Karpas-422 (cell line): ENCODE results near the gene DGKB. TPM values are rescaled to one million over a fixed set of nuclear protein-coding genes. Genes with fewer than 3 reads are reported as not detected.

Experiments
- DNase-seq: peaks from one replicate; pipeline ENCODE4 v3.0.0-alpha.2; 2015
- H2AFZ ChIP-seq: fragments of 200-600 bp; sonication (generic); 2 replicates; pipeline ENCODE4 v1.6.1; 2014; ENCODE audit warnings: antibody characterized with exemption, low read length, mixed read lengths
- H3K27ac ChIP-seq: fragments of 200-600 bp; sonication (generic); 2 replicates; pipeline ENCODE4 v1.5.1; 2014; ENCODE audit warnings: mild to moderate bottlenecking, low read length, moderate library complexity
- H3K27me3 ChIP-seq: fragments of 200-600 bp; sonication (generic); 2 replicates; pipeline ENCODE4 v1.6.1; 2014; ENCODE audit warnings: low read length, mixed read lengths
- H3K36me3 ChIP-seq: fragments of 200-600 bp; sonication (generic); 2 replicates; pipeline ENCODE4 v1.6.1; 2014; ENCODE audit warnings: low read length, mixed read lengths; ENCODE audit not compliant: insufficient read depth
- H3K4me1 ChIP-seq: fragments of 200-600 bp; sonication (generic); 2 replicates; pipeline ENCODE4 v1.6.1; 2014; ENCODE audit warnings: mild to moderate bottlenecking, low read length, mixed read lengths
- H3K4me2 ChIP-seq: fragments of 200-600 bp; sonication (generic); 2 replicates; pipeline ENCODE4 v1.6.1; 2014; ENCODE audit warnings: low read length, low read depth, mild to moderate bottlenecking; ENCODE audit not compliant: poor library complexity, severe bottlenecking
- H3K4me3 ChIP-seq: fragments of 200-600 bp; sonication (generic); 2 replicates; pipeline ENCODE4 v1.5.1; 2014; ENCODE audit warnings: mild to moderate bottlenecking, antibody characterized with exemption, low read length, mixed read lengths
- H3K79me2 ChIP-seq: fragments of 200-600 bp; sonication (generic); 2 replicates; pipeline ENCODE4 v1.6.1; 2014; ENCODE audit warnings: mild to moderate bottlenecking, low read length, mixed read lengths
- H3K9ac ChIP-seq: fragments of 200-600 bp; sonication (generic); 2 replicates; pipeline ENCODE4 v1.6.0; 2014; ENCODE audit warnings: low read length
- H3K9me2 ChIP-seq: fragments of 200-600 bp; sonication (generic), shearing (Covaris generic); replicated peaks from 2 replicates; pipeline ENCODE4 v1.6.0; 2014; ENCODE audit warnings: mild to moderate bottlenecking, low read length, moderate library complexity; ENCODE audit not compliant: insufficient read depth
- H3K9me3 ChIP-seq: fragments of 300-700, 200-600 bp; sonication (generic); 2 replicates; pipeline ENCODE4 v1.6.1; 2014; ENCODE audit warnings: low read length, mixed read lengths
- H4K20me1 ChIP-seq: fragments of 200-600 bp; sonication (generic); 2 replicates; pipeline ENCODE4 v1.6.1; 2014; ENCODE audit warnings: mild to moderate bottlenecking, antibody characterized with exemption, low read length, low read depth; ENCODE audit not compliant: insufficient read depth
- total RNA-seq: library from RNA; depleted of rRNA; stranded (reverse); fragments of >200 nt; shearing (Covaris generic); gene quantifications from 2 replicates; pipeline ENCODE4 v1.2.3, GENCODE V29; 2014; ENCODE audit warnings: low replicate concordance

Gene DGKB
- total RNA-seq, 1 experiment from 2014 or later = not detected

DNA sequence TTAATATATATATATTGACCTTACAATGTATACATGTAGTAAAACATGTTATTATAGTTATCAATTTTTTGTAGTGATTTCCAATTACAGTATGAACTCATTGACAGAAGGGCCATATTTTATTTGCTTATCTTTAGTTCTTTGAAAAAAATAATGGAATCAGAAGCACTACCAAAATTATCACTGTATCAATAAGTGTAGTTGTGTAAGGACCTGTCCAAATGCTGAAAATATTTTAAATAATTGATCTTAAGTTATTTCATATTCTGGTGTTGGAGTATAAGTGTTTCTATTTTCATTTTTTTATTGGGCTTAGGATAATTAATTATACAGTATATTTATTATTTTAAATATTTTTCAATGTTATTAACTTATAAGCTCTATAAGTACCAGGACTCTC lies 8.5 kb upstream of the DGKB start:
- Histone ChIP-seq H2AFZ (no peak overlapping the region), H3K27me3 (no peaks in the 10 kb centered on the region), H3K9me3 (peaks cover 7% of the 10 kb centered on the region; the same call in 1 of the 2 replicates), H3K36me3 (no peaks in the 10 kb centered on the region), H3K79me2 (no peaks in the 10 kb centered on the region), H4K20me1 (no peaks in the 10 kb centered on the region), H3K4me3 (no peak overlapping the region), H3K9ac (no peak overlapping the region), H3K4me2 (no peak overlapping the region), H3K9me2 (no peaks in the 10 kb centered on the region), H3K4me1 (no peaks in the 10 kb centered on the region), H3K27ac (no peak overlapping the region)
- no peak for DNase-seq

DNA sequence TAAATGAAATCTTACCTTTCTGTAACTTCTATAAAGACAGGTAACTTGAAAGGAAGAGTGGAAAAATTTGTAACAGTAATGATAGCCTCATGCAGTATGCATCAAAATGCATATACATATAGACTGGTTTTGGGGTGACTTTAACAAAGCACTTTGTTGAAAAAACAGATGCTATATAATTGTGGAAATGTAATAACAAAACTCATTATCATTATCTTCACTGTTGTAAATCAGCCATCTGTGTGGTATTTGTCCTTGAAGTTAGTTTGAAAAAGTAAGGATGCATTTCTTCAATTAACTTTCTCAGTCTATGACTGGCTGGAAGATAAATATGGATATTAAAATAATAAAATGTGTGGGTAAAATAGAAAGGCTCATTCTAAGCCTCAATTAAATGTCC lies 6.1 kb upstream of the DGKB start:
- H3K4me2 ChIP-seq = no peak overlapping the region
- H4K20me1 ChIP-seq = no peaks in the 10 kb centered on the region
- H3K36me3 ChIP-seq = no peaks in the 10 kb centered on the region
- H3K79me2 ChIP-seq = no peaks in the 10 kb centered on the region
- H3K9me3 ChIP-seq = peaks cover 4% of the 10 kb centered on the region; the same call in 1 of the 2 replicates
- no peak for DNase-seq
- no peaks in the 10 kb centered on the region for H3K9me2 ChIP-seq
- H2AFZ ChIP-seq = no peak overlapping the region
- no peaks in the 10 kb centered on the region for H3K27me3 ChIP-seq
- H3K9ac ChIP-seq = no peak overlapping the region
- no peak overlapping the region for H3K27ac ChIP-seq
- no peaks in the 10 kb centered on the region for H3K4me1 ChIP-seq
- no peak overlapping the region for H3K4me3 ChIP-seq

GRCh38 chr7:14905764-14906163 lies 3.2 kb upstream of the DGKB start:
- Histone ChIP-seq H3K9me2 (no peaks in the 10 kb centered on the region), H3K27ac (no peak overlapping the region), H3K79me2 (no peaks in the 10 kb centered on the region), H3K36me3 (no peaks in the 10 kb centered on the region), H4K20me1 (no peaks in the 10 kb centered on the region), H3K27me3 (no peaks in the 10 kb centered on the region), H3K4me1 (no peaks in the 10 kb centered on the region), H2AFZ (no peak overlapping the region), H3K9me3 (no peaks in the 10 kb centered on the region), H3K4me3 (no peak overlapping the region), H3K9ac (no peak overlapping the region), H3K4me2 (no peak overlapping the region)
- no peak for DNase-seq

DNA sequence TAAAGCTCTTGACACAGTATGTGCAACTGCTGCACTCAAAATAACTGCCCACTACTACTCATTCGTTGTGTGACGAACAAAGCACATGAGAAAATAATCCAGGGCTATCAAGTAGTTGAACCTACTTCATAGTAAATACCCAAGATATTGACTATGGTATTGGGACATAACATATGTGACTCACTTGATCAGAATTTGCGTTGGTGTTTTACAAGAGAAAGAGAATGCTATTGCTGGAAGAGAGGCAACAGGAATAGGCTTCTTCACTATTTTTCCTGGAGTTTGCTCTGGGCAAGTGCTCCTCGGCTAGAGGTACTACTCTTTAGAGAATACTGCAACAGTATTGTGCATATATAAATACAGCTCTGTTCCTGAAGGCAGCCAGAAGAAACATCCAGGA lies 2.5 kb downstream of the DGKB start:
- no peak overlapping the region for H3K9ac ChIP-seq
- H3K27me3 ChIP-seq = no peaks in the 10 kb centered on the region
- no peak overlapping the region for H3K4me2 ChIP-seq
- no peak overlapping the region for H3K4me3 ChIP-seq
- H3K36me3 ChIP-seq = no peaks in the 10 kb centered on the region
- 0 out of 2 replicates have a peak, but pooled peaks cover 2% of the 10 kb centered on the region for H3K9me2 ChIP-seq
- no peaks in the 10 kb centered on the region for H4K20me1 ChIP-seq
- H3K27ac ChIP-seq = no peak overlapping the region
- no peaks in the 10 kb centered on the region for H3K4me1 ChIP-seq
- DNase-seq = no peak
- no peaks in the 10 kb centered on the region for H3K79me2 ChIP-seq
- no peaks in the 10 kb centered on the region for H3K9me3 ChIP-seq
- no peak overlapping the region for H2AFZ ChIP-seq

GRCh38 chr7:14899030-14899429 lies 3.5 kb downstream of the DGKB start:
- 0 out of 2 replicates have a peak, but pooled peaks cover 2% of the 10 kb centered on the region for H3K9me2 ChIP-seq
- H3K79me2 ChIP-seq = no peaks in the 10 kb centered on the region
- H4K20me1 ChIP-seq = no peaks in the 10 kb centered on the region
- H3K27me3 ChIP-seq = no peaks in the 10 kb centered on the region
- H3K9ac ChIP-seq = no peak overlapping the region
- H3K36me3 ChIP-seq = no peaks in the 10 kb centered on the region
- no peaks in the 10 kb centered on the region for H3K9me3 ChIP-seq
- no peak overlapping the region for H3K27ac ChIP-seq
- H3K4me1 ChIP-seq = no peaks in the 10 kb centered on the region
- no peak overlapping the region for H3K4me3 ChIP-seq
- H2AFZ ChIP-seq = no peak overlapping the region
- no peak overlapping the region for H3K4me2 ChIP-seq
- no peak for DNase-seq

- Histone ChIP-seq H3K4me2 (no peak overlapping the region), H3K9ac (no peak overlapping the region), H2AFZ (no peak overlapping the region), H3K27me3 (no peaks in the 10 kb centered on the region), H3K4me3 (no peak overlapping the region), H3K4me1 (no peaks in the 10 kb centered on the region), H3K9me2 (0 out of 2 replicates have a peak, but pooled peaks cover 2% of the 10 kb centered on the region), H4K20me1 (no peaks in the 10 kb centered on the region), H3K36me3 (no peaks in the 10 kb centered on the region), H3K79me2 (no peaks in the 10 kb centered on the region), H3K27ac (no peak overlapping the region), H3K9me3 (0 out of 2 replicates have a peak, but pooled peaks cover 3% of the 10 kb centered on the region)
- DNase-seq = no peak
Observed at GRCh38 chr7:14896461-14896860, 6.1 kb downstream of the DGKB start.

DNA sequence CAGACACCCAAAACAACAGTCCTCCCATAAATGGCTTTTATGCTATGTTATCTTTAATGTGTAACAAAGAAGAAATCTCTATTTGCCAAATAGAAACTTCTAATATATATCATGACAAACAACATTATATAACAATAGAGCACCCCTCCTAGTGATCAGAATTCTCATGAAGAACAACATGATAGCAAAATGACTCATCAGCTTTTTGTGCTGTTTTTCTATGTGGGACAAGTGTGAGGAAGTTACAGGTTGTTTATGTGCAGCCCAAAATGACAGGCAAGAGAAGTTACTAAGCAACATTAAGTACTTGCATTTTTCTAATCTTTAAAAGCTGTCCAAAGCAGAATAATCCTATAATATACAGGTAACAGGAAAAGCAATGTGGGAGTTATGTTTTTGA lies 7.7 kb downstream of the DGKB start:
- Histone ChIP-seq H2AFZ (no peak overlapping the region), H3K79me2 (no peaks in the 10 kb centered on the region), H3K27me3 (no peaks in the 10 kb centered on the region), H3K27ac (no peak overlapping the region), H3K4me2 (no peak overlapping the region), H3K4me1 (no peaks in the 10 kb centered on the region), H3K4me3 (no peak overlapping the region), H3K9me2 (0 out of 2 replicates have a peak, but pooled peaks cover 2% of the 10 kb centered on the region), H3K36me3 (no peaks in the 10 kb centered on the region), H3K9me3 (peaks cover 3% of the 10 kb centered on the region; the same call in 1 of the 2 replicates), H3K9ac (no peak overlapping the region), H4K20me1 (no peaks in the 10 kb centered on the region)
- DNase-seq = no peak

GRCh38 chr7:14892961-14893360 lies 9.6 kb downstream of the DGKB start:
- Histone ChIP-seq H4K20me1 (no peaks in the 10 kb centered on the region), H3K9me2 (0 out of 2 replicates have a peak, but pooled peaks cover 2% of the 10 kb centered on the region), H3K79me2 (no peaks in the 10 kb centered on the region), H2AFZ (no peak overlapping the region), H3K9ac (no peak overlapping the region), H3K27me3 (no peaks in the 10 kb centered on the region), H3K36me3 (no peaks in the 10 kb centered on the region), H3K4me3 (no peak overlapping the region), H3K27ac (no peak overlapping the region), H3K4me2 (no peak overlapping the region), H3K4me1 (no peaks in the 10 kb centered on the region), H3K9me3 (peaks cover 6% of the 10 kb centered on the region; the same call in 1 of the 2 replicates)
- DNase-seq = no peak

- Histone ChIP-seq H3K27ac (no peak overlapping the region), H3K9me3 (peaks cover 6% of the 10 kb centered on the region; the same call in 1 of the 2 replicates), H4K20me1 (no peaks in the 10 kb centered on the region), H3K9ac (no peak overlapping the region), H2AFZ (no peak overlapping the region), H3K36me3 (no peaks in the 10 kb centered on the region), H3K9me2 (no peaks in the 10 kb centered on the region), H3K4me3 (no peak overlapping the region), H3K79me2 (no peaks in the 10 kb centered on the region), H3K4me1 (no peaks in the 10 kb centered on the region), H3K4me2 (no peak overlapping the region), H3K27me3 (no peaks in the 10 kb centered on the region)
- no peak for DNase-seq
Observed at GRCh38 chr7:14891289-14891688, 11.3 kb downstream of the DGKB start.
